ENCODE results near the gene CST9L. TPM values are rescaled to one million over a fixed set of nuclear protein-coding genes. Genes with fewer than 3 reads are reported as not detected.

CST9L gene
- not detected for polyA plus RNA-seq
- long read RNA-seq, donor 1 = 0 reads
- long read RNA-seq, donor 2 = 0 reads
- long read RNA-seq, donor 3 = 0 reads
- long read RNA-seq, donor 4 = 0 reads
- long read RNA-seq, donor 5 = 0 reads
- long read RNA-seq, donor 6 = 0 reads
- long read RNA-seq, donor 7 = 0 reads
- long read RNA-seq, donor 8 = 0 reads
- long read RNA-seq, donor 9 = 0 reads
- long read RNA-seq, donor 10 = 0 reads

DNA sequence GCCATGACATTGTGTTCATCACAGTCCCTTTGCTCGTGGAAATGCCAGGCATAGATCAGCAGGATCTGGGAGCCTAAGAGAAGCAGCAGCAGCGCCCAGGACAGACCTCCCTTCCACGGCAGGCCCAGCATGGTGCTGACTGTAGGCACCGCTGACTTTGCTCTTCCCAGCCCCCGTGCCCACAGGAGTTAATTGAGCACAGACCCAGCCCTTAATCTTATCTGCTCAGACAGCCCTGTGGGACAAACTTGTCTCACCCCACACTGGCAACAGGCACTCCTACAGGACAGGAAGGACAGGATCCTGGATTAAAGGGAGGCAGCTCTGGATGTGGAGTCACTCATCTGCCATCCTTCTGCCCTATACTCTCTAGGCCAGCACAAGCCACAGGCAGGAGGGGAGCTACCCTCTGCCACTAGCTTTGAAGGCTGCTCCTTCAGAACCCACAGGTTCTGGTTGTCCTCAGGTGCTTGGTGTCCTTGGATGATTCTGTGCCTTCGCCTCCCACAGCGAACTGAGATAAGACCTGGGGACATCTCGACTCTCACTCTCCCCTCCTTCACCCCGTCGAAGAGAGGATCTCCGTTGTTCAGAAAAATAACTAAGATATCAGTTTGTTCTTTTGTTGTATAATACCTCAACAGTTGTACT, at the start of gene CST9L:
TSS of gene CST9L (minus strand) at position 165 of the 651 bp plus-strand sequence. CDS start at position 131, 34 bp downstream.
- WGBS, 3 donors = 63 to 68% (median 66%) methylated on average over 11 of the region's 11 CpGs
- Histone ChIP-seq H3K4me1 (ENCODE audit: control insufficient read depth in 3 of 3, insufficient read depth in 2 of 3, low read depth in 1 of 3, low read length in 2 of 3) (no peaks in the 10 kb centered on the region), H3K27me3 (ENCODE audit: control insufficient read depth in 3 of 3, insufficient read depth in 3 of 3, low read length in 3 of 3) (no peaks in the 10 kb centered on the region), H3K36me3 (ENCODE audit: control insufficient read depth in 3 of 3, insufficient read depth in 2 of 3, low read depth in 1 of 3, low read length in 3 of 3) (no peaks in the 10 kb centered on the region), H3K9me3 (ENCODE audit: control insufficient read depth in 2 of 2, insufficient read depth in 1 of 2, low read depth in 1 of 2, low read length in 1 of 2) (no peaks in the 10 kb centered on the region), H3K4me3 (ENCODE audit: low read depth in 1 of 3, low read length in 3 of 3) (no peak within 1 kb of the TSS), H3K27ac (ENCODE audit: low read depth in 1 of 3, low read length in 2 of 3) (no peak within 1 kb of the TSS)
- no peak for FAIRE-seq
- DNase-seq = no peak

DNA sequence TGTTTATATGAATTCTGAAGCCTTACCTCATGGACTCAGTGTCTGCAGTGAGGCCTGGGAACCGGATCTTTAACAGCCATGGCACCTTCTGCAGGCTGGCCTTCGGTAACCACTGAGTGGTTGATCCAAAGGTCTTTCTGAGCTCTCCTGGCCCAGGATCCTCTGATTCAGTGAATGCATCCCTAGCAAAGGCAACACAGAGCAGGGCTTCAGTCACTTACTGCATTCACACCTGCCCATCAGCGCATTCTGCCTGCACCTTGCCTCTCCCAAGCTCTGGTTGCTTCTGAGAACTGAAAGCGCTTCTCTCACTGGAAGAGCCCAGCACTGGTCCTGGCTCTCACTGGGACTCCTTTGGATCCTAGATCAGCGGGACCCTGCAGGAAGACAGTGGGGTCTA, 45.9 kb upstream of the CST9L start:
- H3K27me3 ChIP-seq (ENCODE audit: control insufficient read depth in 3 of 3, insufficient read depth in 3 of 3, low read length in 3 of 3) = no peaks in the 10 kb centered on the region
- DNase-seq = no peak
- no peaks in the 10 kb centered on the region for H3K4me1 ChIP-seq (ENCODE audit: control insufficient read depth in 3 of 3, insufficient read depth in 2 of 3, low read depth in 1 of 3, low read length in 2 of 3)
- H3K4me3 ChIP-seq (ENCODE audit: low read depth in 1 of 3, low read length in 3 of 3) = no peak overlapping the region
- WGBS, 3 donors = 83 to 90% (median 83%) methylated on average over 5 of the region's 5 CpGs
- no peaks in the 10 kb centered on the region for H3K9me3 ChIP-seq (ENCODE audit: control insufficient read depth in 2 of 2, insufficient read depth in 1 of 2, low read depth in 1 of 2, low read length in 1 of 2)
- no peaks in the 10 kb centered on the region for H3K36me3 ChIP-seq (ENCODE audit: control insufficient read depth in 3 of 3, insufficient read depth in 2 of 3, low read depth in 1 of 3, low read length in 3 of 3)
- no peak overlapping the region for H3K27ac ChIP-seq (ENCODE audit: low read depth in 1 of 3, low read length in 2 of 3)
- no peak for FAIRE-seq

DNA sequence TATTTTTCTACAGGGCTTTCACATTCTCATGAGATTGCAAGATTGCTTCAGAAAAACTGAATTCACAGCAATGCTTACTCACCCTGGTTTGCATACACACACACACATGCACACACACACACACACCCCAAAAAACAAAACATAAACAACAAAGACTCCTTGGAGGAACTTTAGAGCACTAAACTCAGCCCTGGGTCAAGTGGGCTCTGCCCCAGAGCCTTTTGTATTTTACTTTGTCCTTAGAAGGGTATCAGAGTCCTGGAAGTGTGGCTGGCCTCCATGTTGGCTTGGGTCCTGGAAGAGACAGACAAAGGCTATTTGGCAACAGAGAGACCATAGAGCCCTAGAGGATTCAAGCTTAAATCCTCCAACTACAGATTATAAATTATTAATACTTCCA, 45.4 kb upstream of the CST9L start:
- Histone ChIP-seq H3K27ac (ENCODE audit: low read depth in 1 of 3, low read length in 2 of 3) (peak overlapping the region in 1 of 3 donors; percentile 26), H3K4me3 (ENCODE audit: low read depth in 1 of 3, low read length in 3 of 3) (no peak overlapping the region), H3K36me3 (ENCODE audit: control insufficient read depth in 3 of 3, insufficient read depth in 2 of 3, low read depth in 1 of 3, low read length in 3 of 3) (no peaks in the 10 kb centered on the region), H3K4me1 (ENCODE audit: control insufficient read depth in 3 of 3, insufficient read depth in 2 of 3, low read depth in 1 of 3, low read length in 2 of 3) (no peaks in the 10 kb centered on the region), H3K9me3 (ENCODE audit: control insufficient read depth in 2 of 2, insufficient read depth in 1 of 2, low read depth in 1 of 2, low read length in 1 of 2) (no peaks in the 10 kb centered on the region), H3K27me3 (ENCODE audit: control insufficient read depth in 3 of 3, insufficient read depth in 3 of 3, low read length in 3 of 3) (no peaks in the 10 kb centered on the region)
- FAIRE-seq (no peak), DNase-seq (no peak)

DNA sequence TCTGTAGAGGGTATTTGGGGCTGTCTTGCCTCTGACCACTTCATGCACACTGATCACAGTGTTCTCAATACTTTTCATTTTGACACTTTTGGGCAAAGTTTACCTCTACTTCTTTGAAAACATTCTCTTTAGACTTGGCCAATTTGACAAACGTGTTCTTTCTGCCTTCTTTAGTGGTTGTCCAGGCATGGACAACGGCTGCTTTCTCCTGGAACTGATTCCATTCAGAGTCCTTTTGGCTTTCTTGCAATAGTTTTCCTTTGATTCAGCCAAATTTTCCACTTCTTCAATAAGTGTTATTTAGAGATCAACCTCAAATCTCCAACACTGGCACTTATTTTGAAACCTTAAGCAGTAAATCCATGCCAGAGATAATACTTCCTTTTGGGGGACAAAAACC, 44.1 kb upstream of the CST9L start:
- no peaks in the 10 kb centered on the region for H3K9me3 ChIP-seq (ENCODE audit: control insufficient read depth in 2 of 2, insufficient read depth in 1 of 2, low read depth in 1 of 2, low read length in 1 of 2)
- H3K27ac ChIP-seq (ENCODE audit: low read depth in 1 of 3, low read length in 2 of 3) = no peak overlapping the region
- H3K36me3 ChIP-seq (ENCODE audit: control insufficient read depth in 3 of 3, insufficient read depth in 2 of 3, low read depth in 1 of 3, low read length in 3 of 3) = no peaks in the 10 kb centered on the region
- no peaks in the 10 kb centered on the region for H3K4me1 ChIP-seq (ENCODE audit: control insufficient read depth in 3 of 3, insufficient read depth in 2 of 3, low read depth in 1 of 3, low read length in 2 of 3)
- 68 to 77% (median 76%) methylated on average over 2 of the region's 2 CpGs for WGBS, 3 donors
- H3K27me3 ChIP-seq (ENCODE audit: control insufficient read depth in 3 of 3, insufficient read depth in 3 of 3, low read length in 3 of 3) = no peaks in the 10 kb centered on the region
- H3K4me3 ChIP-seq (ENCODE audit: low read depth in 1 of 3, low read length in 3 of 3) = no peak overlapping the region
- DNase-seq = no peak
- FAIRE-seq = no peak

GRCh38 chr20:23609486-23610109, 41.3 kb upstream of the CST9L start:
- Histone ChIP-seq H3K4me1 (ENCODE audit: control insufficient read depth in 3 of 3, insufficient read depth in 2 of 3, low read depth in 1 of 3, low read length in 2 of 3) (no peaks in the 10 kb centered on the region), H3K4me3 (ENCODE audit: low read depth in 1 of 3, low read length in 3 of 3) (no peak overlapping the region), H3K27ac (ENCODE audit: low read depth in 1 of 3, low read length in 2 of 3) (no peak overlapping the region), H3K36me3 (ENCODE audit: control insufficient read depth in 3 of 3, insufficient read depth in 2 of 3, low read depth in 1 of 3, low read length in 3 of 3) (no peaks in the 10 kb centered on the region), H3K9me3 (ENCODE audit: control insufficient read depth in 2 of 2, insufficient read depth in 1 of 2, low read depth in 1 of 2, low read length in 1 of 2) (no peaks in the 10 kb centered on the region), H3K27me3 (ENCODE audit: control insufficient read depth in 3 of 3, insufficient read depth in 3 of 3, low read length in 3 of 3) (no peaks in the 10 kb centered on the region)
- DNase-seq (no peak), FAIRE-seq (no peak)
- 87 to 90% (median 88%) methylated on average over 5 of the region's 5 CpGs for WGBS, 3 donors

DNA sequence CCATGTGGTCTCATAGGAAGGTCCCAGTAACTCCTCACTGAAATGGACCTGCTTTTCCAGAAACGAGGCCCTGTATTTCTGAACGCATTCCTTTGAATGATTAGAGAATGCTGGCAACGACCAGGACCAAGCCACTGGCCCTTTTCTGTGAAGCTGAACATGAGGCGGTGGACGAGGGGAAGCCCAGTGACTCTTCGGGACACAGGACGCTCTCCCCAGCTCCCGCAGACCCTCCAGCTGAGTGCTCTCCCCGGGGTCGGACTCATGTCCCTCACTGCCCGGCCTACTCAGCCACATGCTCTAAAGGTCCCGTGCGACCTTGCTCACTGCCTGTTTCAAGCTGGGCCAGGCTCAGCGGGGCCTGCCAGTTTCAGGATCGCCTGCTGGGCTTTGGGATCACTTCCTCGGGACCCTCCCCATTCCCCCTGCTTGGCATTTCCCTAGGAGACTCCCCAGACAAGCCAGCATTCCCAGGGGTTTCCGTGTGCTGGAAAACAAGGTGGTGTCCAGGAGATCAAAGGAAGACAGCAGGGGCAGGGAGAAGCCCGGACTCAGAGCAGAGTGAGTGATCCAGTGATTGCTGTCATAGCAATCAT, 40.1 kb upstream of the CST9L start:
- H3K27me3 ChIP-seq (ENCODE audit: control insufficient read depth in 3 of 3, insufficient read depth in 3 of 3, low read length in 3 of 3) = no peaks in the 10 kb centered on the region
- no peaks in the 10 kb centered on the region for H3K9me3 ChIP-seq (ENCODE audit: control insufficient read depth in 2 of 2, insufficient read depth in 1 of 2, low read depth in 1 of 2, low read length in 1 of 2)
- DNase-seq (no peak), FAIRE-seq (no peak)
- H3K27ac ChIP-seq (ENCODE audit: low read depth in 1 of 3, low read length in 2 of 3) = no peak overlapping the region
- 76 to 81% (median 81%) methylated on average over 18 of the region's 18 CpGs for WGBS, 3 donors
- no peaks in the 10 kb centered on the region for H3K36me3 ChIP-seq (ENCODE audit: control insufficient read depth in 3 of 3, insufficient read depth in 2 of 3, low read depth in 1 of 3, low read length in 3 of 3)
- no peak overlapping the region for H3K4me3 ChIP-seq (ENCODE audit: low read depth in 1 of 3, low read length in 3 of 3)
- no peaks in the 10 kb centered on the region for H3K4me1 ChIP-seq (ENCODE audit: control insufficient read depth in 3 of 3, insufficient read depth in 2 of 3, low read depth in 1 of 3, low read length in 2 of 3)

DNA sequence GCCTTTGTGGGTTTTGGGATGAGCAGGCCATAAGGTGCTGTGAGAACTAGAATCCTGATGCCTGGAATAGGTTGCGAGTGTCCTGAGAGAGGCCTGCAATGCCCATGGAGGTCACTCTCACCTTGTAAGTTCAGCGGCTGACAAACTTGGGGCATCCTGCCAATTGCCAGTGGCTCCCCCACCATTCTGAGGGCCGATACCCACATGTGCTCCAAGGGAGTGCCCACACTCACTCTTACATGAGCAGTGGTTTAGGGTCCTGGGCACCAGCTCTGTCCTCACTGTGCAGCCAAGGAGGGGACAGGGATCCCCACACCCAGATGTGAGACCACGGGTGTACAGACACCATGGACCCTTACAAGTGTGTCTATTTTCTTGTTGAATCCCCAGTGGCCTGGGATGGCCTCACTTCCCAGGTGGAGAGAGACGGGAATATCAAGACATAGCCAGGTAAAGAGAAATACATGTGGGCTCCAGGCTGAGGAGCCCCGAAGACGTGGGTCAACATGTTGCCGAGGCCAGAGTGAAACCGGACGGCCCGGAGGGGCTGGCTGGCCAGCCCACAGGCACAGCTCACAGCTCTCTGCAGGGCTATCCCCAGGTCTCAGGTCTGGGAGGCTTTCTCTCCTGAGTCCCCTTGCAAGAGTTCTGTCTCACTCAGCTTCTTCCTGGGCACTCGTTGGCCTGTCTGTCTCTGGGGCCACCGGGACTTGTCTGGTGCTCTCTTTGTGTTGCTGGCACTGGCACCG, 39.4 kb upstream of the CST9L start:
- WGBS, 3 donors = 86 to 91% (median 90%) methylated on average over 14 of the region's 14 CpGs
- Histone ChIP-seq H3K9me3 (ENCODE audit: control insufficient read depth in 2 of 2, insufficient read depth in 1 of 2, low read depth in 1 of 2, low read length in 1 of 2) (no peaks in the 10 kb centered on the region), H3K36me3 (ENCODE audit: control insufficient read depth in 3 of 3, insufficient read depth in 2 of 3, low read depth in 1 of 3, low read length in 3 of 3) (no peaks in the 10 kb centered on the region), H3K4me1 (ENCODE audit: control insufficient read depth in 3 of 3, insufficient read depth in 2 of 3, low read depth in 1 of 3, low read length in 2 of 3) (no peaks in the 10 kb centered on the region), H3K4me3 (ENCODE audit: low read depth in 1 of 3, low read length in 3 of 3) (no peak overlapping the region), H3K27ac (ENCODE audit: low read depth in 1 of 3, low read length in 2 of 3) (no peak overlapping the region), H3K27me3 (ENCODE audit: control insufficient read depth in 3 of 3, insufficient read depth in 3 of 3, low read length in 3 of 3) (no peaks in the 10 kb centered on the region)
- DNase-seq = no peak
- no peak for FAIRE-seq

DNA sequence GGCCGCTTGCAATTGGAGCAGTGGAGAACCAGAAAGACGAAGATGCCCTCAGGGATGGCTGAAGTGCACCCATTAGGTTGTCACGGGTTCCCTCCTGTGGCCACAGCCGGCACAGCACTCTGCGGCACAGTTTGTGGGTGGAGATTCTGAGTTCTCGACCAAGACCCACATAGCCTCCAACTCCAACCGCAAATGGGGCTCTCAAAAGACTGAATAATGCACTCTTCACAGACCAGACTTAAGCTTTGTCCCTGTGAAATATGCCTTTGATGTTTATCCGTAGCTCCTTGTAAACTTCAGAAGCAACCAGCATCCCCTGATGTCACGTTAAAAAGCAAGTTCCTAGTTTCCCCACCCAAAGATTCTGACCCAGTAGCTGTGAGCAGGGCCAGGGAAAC, 38.4 kb upstream of the CST9L start:
- Histone ChIP-seq H3K9me3 (ENCODE audit: control insufficient read depth in 2 of 2, insufficient read depth in 1 of 2, low read depth in 1 of 2, low read length in 1 of 2) (no peaks in the 10 kb centered on the region), H3K36me3 (ENCODE audit: control insufficient read depth in 3 of 3, insufficient read depth in 2 of 3, low read depth in 1 of 3, low read length in 3 of 3) (no peaks in the 10 kb centered on the region), H3K27me3 (ENCODE audit: control insufficient read depth in 3 of 3, insufficient read depth in 3 of 3, low read length in 3 of 3) (no peaks in the 10 kb centered on the region), H3K4me1 (ENCODE audit: control insufficient read depth in 3 of 3, insufficient read depth in 2 of 3, low read depth in 1 of 3, low read length in 2 of 3) (no peaks in the 10 kb centered on the region), H3K27ac (ENCODE audit: low read depth in 1 of 3, low read length in 2 of 3) (no peak overlapping the region), H3K4me3 (ENCODE audit: low read depth in 1 of 3, low read length in 3 of 3) (no peak overlapping the region)
- FAIRE-seq (no peak), DNase-seq (peak; percentile 52 to 77)
- WGBS, 3 donors = 10 to 11% (median 11%) methylated on average over 9 of the region's 9 CpGs

Data from small intestine (tissue), 16 donors.